Measurements from ENCODE around the gene TBC1D32. TPM values are rescaled to one million over a fixed set of nuclear protein-coding genes. Genes with fewer than 3 reads are reported as not detected.

The TBC1D32 gene
- total RNA-seq, 1 donor from 2014 or later: 8.9 TPM

- Histone ChIP-seq H3K79me2 (ENCODE audit: insufficient read depth, low read length) (no peaks in the 10 kb centered on the region), H2AFZ (ENCODE audit: low read depth, low read length) (no peak overlapping the region), H3K4me3 (ENCODE audit: insufficient read depth, low read depth, low read length) (no peak overlapping the region), H3K4me1 (ENCODE audit: insufficient read depth, low read length) (no peaks in the 10 kb centered on the region), H3K4me2 (ENCODE audit: low read length) (no peak overlapping the region), H3K9me3 (ENCODE audit: insufficient read depth, low read depth, low read length) (no peaks in the 10 kb centered on the region), H3K36me3 (ENCODE audit: insufficient read depth, low read length) (peaks cover 5% of the 10 kb centered on the region), H3K27me3 (ENCODE audit: insufficient read depth, low read length) (no peaks in the 10 kb centered on the region), H3K9ac (ENCODE audit: low read length) (no peak overlapping the region), H3K27ac (ENCODE audit: low read depth, low read length) (no peak overlapping the region), H4K20me1 (ENCODE audit: insufficient read depth, low read length) (no peaks in the 10 kb centered on the region)
- no peaks in the 10 kb centered on the region for H3K36me3 Mint-ChIP-seq (ENCODE audit: low read depth, unreplicated experiment)
- H3K4me3 Mint-ChIP-seq (ENCODE audit: unreplicated experiment): no peak overlapping the region
- no peaks in the 10 kb centered on the region for H3K27me3 Mint-ChIP-seq (ENCODE audit: low read depth, unreplicated experiment)
- DNase-seq (ENCODE audit: low read depth) (no peak), FAIRE-seq (no peak)
- H3K4me1 Mint-ChIP-seq (ENCODE audit: low read depth, unreplicated experiment): peaks cover 6% of the 10 kb centered on the region
- TF ChIP-seq EZH2 (IDR thresholded peaks at IDR 0.05; ENCODE audit: insufficient read depth, low read length): no peak
- TF ChIP-seq CTCF (IDR thresholded peaks at IDR 0.05; ENCODE audit: insufficient read depth, low read depth, low read length): no peak
- H3K27ac Mint-ChIP-seq (ENCODE audit: unreplicated experiment): no peak overlapping the region
- H3K9me3 Mint-ChIP-seq (ENCODE audit: unreplicated experiment): no peaks in the 10 kb centered on the region
Observed at GRCh38 chr6:121321282-121321681, 13.0 kb downstream of the TBC1D32 start.

- no peaks in the 10 kb centered on the region for H3K9me3 Mint-ChIP-seq (ENCODE audit: unreplicated experiment)
- Histone ChIP-seq H3K36me3 (ENCODE audit: insufficient read depth, low read length) (peaks cover 5% of the 10 kb centered on the region), H4K20me1 (ENCODE audit: insufficient read depth, low read length) (no peaks in the 10 kb centered on the region), H3K9ac (ENCODE audit: low read length) (no peak overlapping the region), H2AFZ (ENCODE audit: low read depth, low read length) (peak overlapping the region; percentile 38), H3K79me2 (ENCODE audit: insufficient read depth, low read length) (no peaks in the 10 kb centered on the region), H3K4me2 (ENCODE audit: low read length) (no peak overlapping the region), H3K4me1 (ENCODE audit: insufficient read depth, low read length) (no peaks in the 10 kb centered on the region), H3K27me3 (ENCODE audit: insufficient read depth, low read length) (no peaks in the 10 kb centered on the region), H3K4me3 (ENCODE audit: insufficient read depth, low read depth, low read length) (no peak overlapping the region), H3K27ac (ENCODE audit: low read depth, low read length) (no peak overlapping the region), H3K9me3 (ENCODE audit: insufficient read depth, low read depth, low read length) (no peaks in the 10 kb centered on the region)
- TF ChIP-seq EZH2 (IDR thresholded peaks at IDR 0.05; ENCODE audit: insufficient read depth, low read length) (no peak), CTCF (IDR thresholded peaks at IDR 0.05; ENCODE audit: insufficient read depth, low read depth, low read length) (no peak)
- H3K4me1 Mint-ChIP-seq (ENCODE audit: low read depth, unreplicated experiment): peaks cover 6% of the 10 kb centered on the region
- no peak for DNase-seq (ENCODE audit: low read depth)
- no peak for FAIRE-seq
- no peaks in the 10 kb centered on the region for H3K27me3 Mint-ChIP-seq (ENCODE audit: low read depth, unreplicated experiment)
- H3K36me3 Mint-ChIP-seq (ENCODE audit: low read depth, unreplicated experiment): no peaks in the 10 kb centered on the region
- H3K4me3 Mint-ChIP-seq (ENCODE audit: unreplicated experiment): no peak overlapping the region
- no peak overlapping the region for H3K27ac Mint-ChIP-seq (ENCODE audit: unreplicated experiment)
Observed at GRCh38 chr6:121319603-121320002, 14.7 kb downstream of the TBC1D32 start.

GRCh38 chr6:121319112-121319553 lies 15.1 kb downstream of the TBC1D32 start:
- TF ChIP-seq EZH2 (IDR thresholded peaks at IDR 0.05; ENCODE audit: insufficient read depth, low read length): no peak
- peak; percentile 49 for TF ChIP-seq CTCF (IDR thresholded peaks at IDR 0.05; ENCODE audit: insufficient read depth, low read depth, low read length)
- peak overlapping the region; percentile 76 for H3K4me2 ChIP-seq (ENCODE audit: low read length)
- no peak overlapping the region for H3K27ac Mint-ChIP-seq (ENCODE audit: unreplicated experiment)

More at GRCh38 chr6:121319112-121319553, 15.1 kb downstream of the TBC1D32 start:
- Mint-ChIP-seq H3K4me3 (ENCODE audit: unreplicated experiment) (no peak overlapping the region), H3K27me3 (ENCODE audit: low read depth, unreplicated experiment) (no peaks in the 10 kb centered on the region), H3K4me1 (ENCODE audit: low read depth, unreplicated experiment) (peaks cover 6% of the 10 kb centered on the region), H3K36me3 (ENCODE audit: low read depth, unreplicated experiment) (no peaks in the 10 kb centered on the region), H3K9me3 (ENCODE audit: unreplicated experiment) (no peaks in the 10 kb centered on the region)
- Histone ChIP-seq H4K20me1 (ENCODE audit: insufficient read depth, low read length) (no peaks in the 10 kb centered on the region), H3K9me3 (ENCODE audit: insufficient read depth, low read depth, low read length) (no peaks in the 10 kb centered on the region), H3K36me3 (ENCODE audit: insufficient read depth, low read length) (peaks cover 5% of the 10 kb centered on the region), H3K4me3 (ENCODE audit: insufficient read depth, low read depth, low read length) (peak overlapping the region; percentile 15), H2AFZ (ENCODE audit: low read depth, low read length) (peak overlapping the region; percentile 38), H3K27ac (ENCODE audit: low read depth, low read length) (no peak overlapping the region), H3K9ac (ENCODE audit: low read length) (no peak overlapping the region), H3K79me2 (ENCODE audit: insufficient read depth, low read length) (no peaks in the 10 kb centered on the region), H3K27me3 (ENCODE audit: insufficient read depth, low read length) (no peaks in the 10 kb centered on the region), H3K4me1 (ENCODE audit: insufficient read depth, low read length) (no peaks in the 10 kb centered on the region)
- FAIRE-seq (no peak), DNase-seq (ENCODE audit: low read depth) (no peak)

Data from astrocyte (in vitro differentiated cells and primary cell).